Stimulated activated CD4-positive, alpha-beta T cell treated with anti-CD3 and anti-CD28 coated beads, Interleukin-15, amount 100 ng/mL, for 24 hours (primary cell): ENCODE measurements around the gene KRT76.

Experiments
- DNase-seq: peaks from one replicate; pipeline ENCODE4 v3.0.0-alpha.2; 2020

KRT76 gene

DNA sequence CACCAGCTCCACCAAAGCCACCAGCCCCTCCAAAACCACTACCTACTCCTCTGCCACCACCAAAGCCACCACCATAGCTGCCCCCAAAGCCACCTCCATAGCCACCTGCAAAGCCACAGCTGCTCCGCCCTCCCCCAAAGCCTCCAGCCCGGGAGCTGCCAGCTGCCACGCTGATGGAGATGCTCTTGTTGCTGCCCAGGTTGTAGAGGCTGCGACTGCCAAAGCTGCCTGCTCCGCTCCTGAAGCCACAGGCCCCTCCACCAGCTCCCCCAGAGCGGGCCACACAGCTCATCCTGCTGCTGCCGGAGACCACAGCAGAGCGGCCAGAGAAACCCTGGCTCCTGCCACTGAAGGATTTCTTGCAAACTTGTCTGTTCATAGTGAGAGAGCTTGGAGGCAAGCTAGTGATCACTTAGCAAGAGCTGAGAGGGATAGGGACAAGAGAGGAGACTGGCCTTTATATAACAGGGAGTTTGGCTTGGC lies at the start of gene KRT76:
Gene KRT76 (minus strand): TSS at position 433 of the 483 bp plus-strand sequence. CDS start 54 bp downstream, at position 379.
- no peak for DNase-seq

DNA sequence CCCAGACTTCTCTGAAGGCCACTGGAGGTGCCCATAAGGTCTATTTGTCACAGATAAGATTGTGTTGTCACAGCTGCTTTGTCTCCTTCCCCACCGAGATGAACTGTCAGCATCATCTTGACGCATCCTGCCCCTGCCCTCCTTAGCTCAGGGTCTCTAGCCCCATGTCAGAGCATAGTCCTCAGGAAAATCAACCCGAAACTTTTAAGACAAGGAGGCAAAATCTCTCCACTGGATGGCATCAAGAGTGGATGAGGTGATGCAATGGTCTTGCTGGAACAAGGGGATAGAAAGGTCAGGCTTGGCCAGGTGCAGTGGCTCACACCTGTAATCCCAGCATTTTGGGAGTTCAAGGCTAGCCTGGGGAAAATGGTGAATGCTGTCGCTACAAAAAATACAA lies 48.8 kb upstream of the KRT76 start:
- DNase-seq: no peak

GRCh38 chr12:52824741-52825410 lies 47.7 kb upstream of the KRT76 start:
- no peak for DNase-seq

DNA sequence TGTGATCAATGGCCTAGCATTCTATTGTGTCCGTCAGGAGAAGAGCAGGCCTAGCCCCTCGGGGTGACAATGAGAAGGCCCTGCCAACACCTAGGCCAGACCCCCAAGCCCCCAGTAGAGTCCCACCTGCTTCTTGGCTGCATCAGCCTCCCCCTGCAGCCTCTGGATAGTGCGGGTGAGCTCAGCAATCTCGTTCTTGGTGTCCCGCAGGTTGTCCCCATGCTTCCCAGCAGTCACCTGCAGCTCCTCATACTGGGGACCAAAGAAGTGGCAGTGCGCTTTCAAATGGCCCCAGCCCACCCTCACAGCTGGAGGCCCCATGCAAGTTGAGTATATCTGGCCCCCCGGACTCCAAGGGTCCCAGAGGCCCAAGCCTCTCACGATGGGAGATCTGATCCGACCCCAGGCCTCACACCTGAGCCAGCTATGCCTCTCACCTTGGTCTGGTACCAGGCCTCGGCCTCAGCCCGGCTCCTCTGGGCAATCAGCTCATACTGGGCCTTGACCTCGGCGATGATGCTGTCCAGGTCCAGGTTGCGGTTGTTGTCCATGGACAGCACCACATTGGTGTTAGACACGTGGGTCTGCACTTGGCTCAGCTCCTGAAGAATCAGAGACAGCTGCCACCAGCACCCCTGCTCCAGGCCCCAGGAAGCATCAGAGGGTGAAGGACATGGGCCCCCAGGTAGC lies 46.8 kb upstream of the KRT76 start:
- DNase-seq: no peak

DNA sequence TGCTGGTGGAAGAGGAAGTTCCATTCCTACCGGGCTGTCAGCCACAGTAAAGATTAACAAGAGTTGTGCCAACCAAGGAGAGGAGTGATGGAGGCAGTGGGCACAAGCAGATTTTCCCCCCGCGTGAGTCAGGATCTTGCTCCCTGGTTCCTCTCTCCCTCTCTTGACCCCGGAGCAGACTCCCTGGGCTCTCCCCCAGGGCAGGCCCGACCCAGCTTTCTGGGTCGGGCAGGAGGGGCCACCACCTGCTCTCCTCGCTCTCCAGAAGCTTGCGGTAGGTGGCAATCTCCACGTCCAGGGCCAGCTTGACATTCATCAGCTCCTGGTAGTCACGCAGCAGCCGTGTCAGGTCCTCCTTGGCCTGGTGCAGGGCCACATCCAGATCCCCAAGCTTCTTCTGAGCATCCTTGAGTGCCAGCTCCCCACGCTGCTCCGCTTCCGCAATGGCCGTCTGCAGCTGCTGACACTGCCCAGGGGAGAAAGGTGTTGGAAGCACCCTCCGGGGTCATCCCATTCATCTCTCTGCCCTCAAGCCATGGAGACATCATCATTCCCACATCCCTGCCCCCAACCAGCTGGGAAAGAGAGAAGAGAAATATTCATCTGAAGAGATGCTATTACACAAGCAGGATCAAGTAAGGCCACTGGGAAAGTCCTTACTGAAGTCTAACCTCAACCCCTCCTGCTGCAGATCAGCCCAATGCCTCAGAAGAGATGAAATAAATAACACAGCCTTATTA lies 45.8 kb upstream of the KRT76 start:
- DNase-seq: no peak

GRCh38 chr12:52821826-52822660 lies 44.9 kb upstream of the KRT76 start:
- DNase-seq: no peak

DNA sequence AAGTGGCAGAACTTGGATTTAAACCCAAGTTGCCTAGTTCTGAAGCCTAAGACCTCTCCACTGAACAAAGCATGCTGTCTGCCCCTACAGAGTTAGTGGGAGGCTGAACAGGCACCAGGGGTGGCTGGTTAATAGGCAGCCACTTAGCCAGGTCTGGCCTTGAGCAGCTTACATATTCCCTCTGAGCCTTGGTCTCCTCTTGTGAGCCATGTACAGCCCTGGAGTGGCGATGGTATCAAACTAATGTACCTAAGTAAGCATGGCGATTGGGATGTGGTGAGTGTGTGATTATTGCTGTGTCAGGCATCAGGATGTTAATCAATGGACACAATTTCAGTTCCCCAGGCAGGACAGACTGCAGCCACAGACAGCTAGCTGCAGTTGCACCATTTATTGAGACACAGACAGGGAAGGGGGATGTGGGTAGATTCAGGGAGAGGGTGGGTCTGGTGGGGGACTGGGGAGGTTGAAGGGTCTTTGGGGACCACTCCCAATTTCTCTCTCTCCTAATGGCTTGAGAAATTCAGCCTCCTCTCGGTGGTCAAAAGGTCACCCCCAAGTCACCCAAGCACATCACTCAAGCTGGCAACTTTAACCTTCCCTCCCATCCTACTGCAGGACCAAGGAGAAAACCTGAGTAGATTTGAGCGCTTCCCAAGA lies 44.1 kb upstream of the KRT76 start:
- DNase-seq: no peak

GRCh38 chr12:52820521-52820920 lies 43.4 kb upstream of the KRT76 start:
- no peak for DNase-seq

DNA sequence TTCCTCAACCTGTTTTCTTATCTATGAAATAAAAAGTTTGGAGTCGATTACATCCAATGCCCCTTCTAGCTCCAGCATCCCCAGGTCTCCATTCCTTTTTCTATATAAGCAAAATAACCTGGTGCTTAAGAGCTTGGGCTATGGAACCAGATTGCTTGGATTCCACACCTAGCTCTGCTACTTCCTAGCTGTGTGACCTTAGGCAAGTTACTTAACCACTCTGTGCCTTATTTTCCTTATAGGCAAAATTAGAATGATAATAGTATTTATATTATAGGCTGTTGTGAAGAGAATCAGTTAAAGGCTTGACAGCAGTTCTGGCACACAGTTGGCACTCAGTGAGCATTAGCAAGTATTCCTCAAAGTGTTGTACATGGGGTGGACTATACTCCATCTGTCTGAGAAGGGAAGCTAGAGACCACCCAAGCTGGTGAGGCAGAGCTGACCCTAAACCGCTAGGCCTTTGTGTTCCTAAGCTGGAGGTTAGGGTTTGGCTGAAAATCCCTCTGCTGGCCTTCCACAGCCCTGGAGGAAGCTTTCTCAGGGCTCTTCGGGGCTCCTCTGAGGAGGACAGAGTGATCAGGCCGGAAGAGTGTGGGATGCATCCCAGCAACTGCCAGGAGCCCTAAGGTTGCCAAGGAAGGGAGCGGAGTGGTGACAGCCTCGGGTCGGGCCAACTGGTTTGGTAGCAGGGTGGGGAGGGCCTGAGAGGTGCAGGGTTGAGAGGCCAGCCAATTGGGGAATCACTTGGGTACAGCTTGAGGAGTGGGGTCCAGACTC lies 42.8 kb upstream of the KRT76 start:
- no peak for DNase-seq

DNA sequence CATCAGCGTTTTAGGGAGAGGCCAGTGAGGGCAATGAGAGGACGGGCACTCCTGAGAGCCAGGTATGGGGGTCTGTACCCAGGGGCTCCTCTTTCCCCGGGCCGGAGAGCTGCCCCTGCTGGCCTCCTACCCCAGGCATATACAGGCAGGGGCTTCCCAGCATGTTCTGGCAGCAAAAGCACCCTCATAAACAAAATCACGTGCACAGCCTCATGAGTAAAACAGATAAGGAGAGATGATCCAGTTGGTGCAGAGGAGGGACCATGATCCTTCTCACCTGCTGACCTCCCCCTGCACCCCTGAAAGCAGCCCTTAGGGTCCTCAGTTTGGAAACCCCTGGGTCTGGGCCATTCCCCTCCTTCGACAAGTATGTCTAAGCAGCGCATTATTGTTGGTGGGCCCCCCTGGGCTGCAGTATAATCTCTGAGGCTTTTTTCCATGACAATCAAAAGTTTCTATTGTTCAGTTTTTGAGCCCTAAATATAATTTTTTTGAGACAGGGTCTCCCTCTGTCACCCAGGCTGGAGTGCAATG lies 41.8 kb upstream of the KRT76 start:
- DNase-seq: no peak

DNA sequence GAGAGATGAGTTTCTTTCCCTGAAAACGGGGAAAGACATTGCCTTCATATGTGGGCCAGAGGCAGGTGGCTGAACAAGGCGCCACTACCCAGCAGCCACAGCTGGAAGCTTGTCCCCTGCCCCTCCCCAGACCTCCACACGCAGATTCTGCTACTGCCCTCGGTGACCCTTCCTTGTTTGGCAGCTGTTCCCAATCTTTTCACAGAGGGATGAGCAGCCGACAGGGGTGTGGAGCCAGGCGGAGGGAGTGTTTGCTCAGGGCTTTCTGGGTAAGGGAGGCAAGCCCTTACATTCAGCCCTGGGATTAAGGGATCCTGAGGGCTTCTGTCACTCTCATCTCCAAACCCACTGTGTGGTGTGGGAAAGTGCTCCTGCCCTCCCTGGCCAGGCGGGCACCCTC lies 41.2 kb upstream of the KRT76 start:
- DNase-seq: no peak

GRCh38 chr12:52817699-52818238 lies 40.6 kb upstream of the KRT76 start:
- no peak for DNase-seq

GRCh38 chr12:52817003-52817698 lies 40.0 kb upstream of the KRT76 start:
- no peak for DNase-seq

DNA sequence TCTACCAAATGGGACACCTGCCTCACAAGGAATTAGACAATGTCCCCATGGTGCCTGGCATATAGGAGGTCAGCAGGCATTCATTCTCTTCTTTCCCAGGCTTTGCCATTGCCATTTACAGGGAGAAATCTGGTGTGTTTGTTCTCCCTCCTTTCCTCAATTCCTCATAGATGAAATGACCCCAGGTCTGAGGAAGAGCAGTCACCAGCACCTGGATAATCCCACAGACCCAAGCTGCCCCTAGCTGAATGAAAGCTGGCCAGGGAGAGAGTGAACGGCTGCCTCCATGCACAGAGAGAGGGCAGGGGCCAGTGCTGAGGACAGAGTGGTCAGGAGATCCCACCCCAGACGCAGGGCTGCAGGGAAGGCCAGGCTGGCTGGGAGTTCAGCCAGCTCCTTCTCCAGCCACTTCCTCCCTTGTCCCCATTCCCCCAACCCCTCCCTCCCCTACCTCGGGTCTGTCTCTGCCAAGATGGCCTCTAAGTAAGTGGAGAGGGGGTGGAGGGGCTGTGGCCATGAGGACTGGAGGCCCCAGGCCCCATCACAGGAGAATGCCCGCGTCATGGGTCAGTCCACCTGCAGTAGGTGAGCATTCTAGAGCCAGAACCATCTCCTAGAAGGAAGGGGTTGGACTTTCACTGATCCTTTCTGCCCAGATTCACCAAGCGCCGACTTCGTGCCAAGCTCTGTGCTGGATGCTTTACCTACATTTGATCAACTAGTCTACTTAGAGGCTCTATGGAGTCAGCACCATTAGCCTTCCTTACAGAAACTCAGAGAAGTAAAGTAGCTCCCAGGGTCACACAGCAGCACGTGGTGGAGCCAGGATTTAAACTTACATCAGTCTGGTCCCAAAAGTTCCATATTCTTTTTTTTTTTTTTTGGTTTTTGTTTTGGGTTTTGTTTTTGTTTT lies 38.8 kb upstream of the KRT76 start:
- no peak for DNase-seq

DNA sequence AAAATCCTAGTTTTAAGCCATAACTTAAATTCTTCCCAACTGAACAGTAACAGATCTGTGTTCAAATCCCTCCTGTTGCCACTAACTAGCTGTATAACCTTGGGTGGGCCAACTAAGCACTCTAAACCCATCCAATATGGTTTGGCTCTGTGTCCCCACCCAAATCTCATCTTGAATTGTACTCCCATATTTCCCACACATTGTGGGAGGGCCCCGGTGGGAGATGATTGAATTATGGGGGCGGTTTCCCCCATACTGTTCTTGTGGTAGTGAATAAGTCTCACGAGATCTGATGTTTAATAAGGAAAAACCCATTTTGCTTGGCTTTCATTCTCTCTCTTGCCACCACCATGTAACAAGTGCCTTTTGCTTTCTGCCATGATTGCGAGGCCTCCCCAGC lies 38.0 kb upstream of the KRT76 start:
- DNase-seq: no peak

GRCh38 chr12:52814710-52815155 lies 37.6 kb upstream of the KRT76 start:
- DNase-seq: no peak

DNA sequence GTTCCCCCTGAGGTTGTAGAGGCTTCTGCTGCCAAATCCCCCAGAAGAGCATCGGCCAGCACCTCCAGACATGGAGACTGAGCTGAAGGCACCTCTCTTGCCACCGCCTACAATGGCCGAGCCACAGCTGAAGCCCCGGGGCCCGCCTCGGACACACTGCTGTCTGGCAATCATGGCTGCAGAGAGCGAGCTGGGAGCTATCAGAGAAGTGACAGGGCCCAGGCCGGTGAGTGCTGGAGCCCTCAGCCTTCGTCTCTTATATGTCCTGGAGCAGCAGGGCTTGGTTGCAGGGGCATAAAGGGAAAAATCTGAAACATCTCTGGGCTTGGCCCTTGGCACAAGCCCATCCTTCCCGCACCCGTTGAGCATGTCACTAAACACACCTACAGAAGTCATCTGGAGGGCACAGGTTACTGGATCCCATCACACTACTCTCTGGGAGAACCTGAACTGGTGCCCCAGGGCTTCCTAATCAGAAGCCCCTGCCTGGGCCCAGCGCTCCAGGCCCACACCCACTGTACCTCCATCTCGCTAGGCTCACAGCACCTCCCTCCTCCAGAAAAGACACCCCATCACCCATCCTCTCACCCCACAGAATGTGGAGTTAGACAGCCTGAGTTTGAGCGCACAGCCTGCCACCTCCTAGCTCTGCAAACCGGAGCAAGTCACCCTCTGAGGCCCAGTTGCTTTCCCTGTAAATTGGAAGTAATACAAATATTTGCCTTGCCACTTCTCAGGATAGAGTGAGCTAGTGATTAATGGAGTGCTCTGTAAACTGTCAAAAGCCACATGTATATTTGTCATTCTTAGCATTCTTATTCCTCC lies 37.0 kb upstream of the KRT76 start, which contains the start of gene KRT4:
Gene KRT4 (minus strand): TSS at position 232 of the 825 bp plus-strand sequence. CDS start 58 bp downstream, at position 174.
- DNase-seq: no peak
